Chondrocyte (in vitro differentiated cells): Measurements from ENCODE around the gene PHF5A. TPM values are rescaled to one million over a fixed set of nuclear protein-coding genes. Genes with fewer than 3 reads are reported as not detected.
A peak's percentile ranks its signal among the peaks of the same experiment; 100 is the strongest.

Source experiments
- DNase-seq: peaks from one replicate; pipeline ENCODE4 v3.0.0; 2021; ENCODE audit warnings: mixed read lengths, low spot score
- H3K27ac Mint-ChIP-seq: one replicate; pipeline ENCODE4 v1.8.0; 2021; ENCODE audit warnings: mild to moderate bottlenecking, moderate library complexity, mixed read lengths; ENCODE audit not compliant: unreplicated experiment
- H3K27me3 Mint-ChIP-seq: 2 replicates; pipeline ENCODE4 v1.8.0; 2021; ENCODE audit warnings: low read depth, mixed read lengths
- H3K36me3 Mint-ChIP-seq: 2 replicates; pipeline ENCODE4 v1.8.0; 2021; ENCODE audit warnings: low read depth, mixed read lengths
- H3K4me1 Mint-ChIP-seq: 2 replicates; pipeline ENCODE4 v1.8.0; 2021; ENCODE audit warnings: low read depth, mild to moderate bottlenecking, mixed read lengths
- H3K4me3 Mint-ChIP-seq: one replicate; pipeline ENCODE4 v1.8.0; 2021; ENCODE audit warnings: mild to moderate bottlenecking, moderate library complexity, mixed read lengths; ENCODE audit not compliant: unreplicated experiment
- H3K9me3 Mint-ChIP-seq: 2 replicates; pipeline ENCODE4 v1.8.0; 2021; ENCODE audit warnings: low read depth, mixed read lengths
- CTCF ChIP-seq: fragments of 200-600 bp; sonication (generic); IDR thresholded peaks from 2 replicates; pipeline ENCODE4 v1.5.0; 2021; ENCODE audit warnings: antibody characterized with exemption, mild to moderate bottlenecking, moderate library complexity
- long read RNA-seq: library from polyadenylated mRNA; stranded (forward); transcript quantifications from one replicate; pipeline ENCODE4 v2.0.0, GENCODE V29; 2021
- total RNA-seq: library from RNA; stranded (reverse); gene quantifications from 3 replicates; pipeline ENCODE4 v1.2.1, GENCODE V29; 2021

PHF5A gene
- 22.5 to 32.4 TPM (median 26.8 TPM) in 3 replicates for total RNA-seq
- long read RNA-seq, partial matches to known transcripts: 0 of 6 reads
- long read RNA-seq, other reads (novel, unspliced or antisense): 4 of 6 reads

DNA sequence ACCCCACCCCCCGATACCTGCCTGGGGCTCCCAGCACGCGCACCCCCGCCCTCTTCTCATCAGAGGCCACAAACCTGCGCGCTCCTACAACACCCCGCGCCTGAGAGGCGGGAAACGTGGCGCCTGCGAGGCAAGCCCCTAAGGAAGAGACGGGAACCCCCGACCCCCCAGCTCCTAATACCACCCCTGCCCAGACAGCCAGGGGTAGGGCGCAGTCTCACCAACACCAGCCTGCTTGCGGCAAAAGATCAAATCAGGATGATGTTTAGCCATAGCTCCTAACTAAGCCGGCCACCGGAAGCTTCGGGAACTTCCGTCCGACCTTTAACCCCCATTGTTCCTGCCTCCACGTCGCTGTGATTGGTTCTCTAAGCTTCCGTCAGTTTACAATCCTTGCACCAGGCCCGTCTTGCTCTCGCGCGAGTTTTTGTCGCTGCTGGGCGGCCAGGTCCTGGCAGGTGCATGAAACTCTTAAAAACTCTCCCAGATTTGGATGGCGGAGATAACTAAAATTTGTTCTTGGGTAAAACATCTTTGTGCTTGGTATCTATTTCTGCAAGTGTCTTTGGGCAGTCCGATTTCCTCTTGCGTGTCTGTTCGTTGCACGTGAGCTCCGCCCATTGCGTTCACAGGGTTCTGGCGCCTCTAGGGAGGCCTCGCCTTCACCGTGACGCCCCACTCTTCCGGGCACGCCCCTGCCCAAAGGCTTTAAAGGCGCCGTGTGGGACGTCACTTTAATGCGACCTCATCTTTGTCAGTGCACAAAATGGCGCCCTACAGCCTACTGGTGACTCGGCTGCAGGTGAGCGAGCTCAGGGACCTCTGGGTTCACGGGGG lies at the start of gene PHF5A, which contains the start of gene ACO2:
Gene PHF5A, minus strand, starts transcription at position 312 of the 837 bp plus-strand sequence. Its CDS starts 39 bp downstream, at position 273.
Gene ACO2, plus strand, starts transcription at position 737 of the 837 bp plus-strand sequence. Its CDS starts 30 bp downstream, at position 767.
- Mint-ChIP-seq H3K4me3 (peak within 1 kb of the TSS; percentile 74), H3K27ac (peak within 1 kb of the TSS; percentile 96), H3K4me1 (peaks cover 33% of the 10 kb centered on the region), H3K9me3 (no peaks in the 10 kb centered on the region), H3K27me3 (no peaks in the 10 kb centered on the region), H3K36me3 (peaks cover 12% of the 10 kb centered on the region)
- TF ChIP-seq CTCF: no peak
- peak; percentile 97 for DNase-seq

DNA sequence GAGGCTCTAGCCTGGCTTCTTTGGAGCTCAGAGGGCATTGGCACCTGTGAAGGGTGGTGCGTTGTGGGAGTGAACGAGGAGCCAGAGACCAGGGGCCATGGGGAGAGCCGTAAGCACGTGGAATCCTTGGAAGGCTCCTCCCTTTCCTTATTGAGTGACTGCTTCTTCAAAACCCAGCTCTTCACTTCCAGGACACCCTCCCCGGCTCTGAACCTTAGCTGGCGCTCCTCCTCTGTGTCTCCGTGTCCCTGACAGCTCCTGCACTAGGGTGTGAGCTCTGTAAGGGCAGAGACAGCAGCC lies 49.5 kb upstream of the PHF5A start:
- peak; percentile 49 for TF ChIP-seq CTCF
- Mint-ChIP-seq H3K27me3 (no peaks in the 10 kb centered on the region), H3K9me3 (no peaks in the 10 kb centered on the region), H3K36me3 (peaks cover 5% of the 10 kb centered on the region), H3K4me1 (peaks cover 9% of the 10 kb centered on the region), H3K27ac (no peak overlapping the region), H3K4me3 (no peak overlapping the region)
- no peak for DNase-seq

GRCh38 chr22:41517172-41518047 lies 48.9 kb upstream of the PHF5A start:
- H3K9me3 Mint-ChIP-seq: no peaks in the 10 kb centered on the region
- DNase-seq: no peak
- peaks cover 14% of the 10 kb centered on the region for H3K4me1 Mint-ChIP-seq
- peak; percentile 91 for TF ChIP-seq CTCF
- no peak overlapping the region for H3K4me3 Mint-ChIP-seq
- no peak overlapping the region for H3K27ac Mint-ChIP-seq
- H3K36me3 Mint-ChIP-seq: peaks cover 8% of the 10 kb centered on the region
- H3K27me3 Mint-ChIP-seq: no peaks in the 10 kb centered on the region

DNA sequence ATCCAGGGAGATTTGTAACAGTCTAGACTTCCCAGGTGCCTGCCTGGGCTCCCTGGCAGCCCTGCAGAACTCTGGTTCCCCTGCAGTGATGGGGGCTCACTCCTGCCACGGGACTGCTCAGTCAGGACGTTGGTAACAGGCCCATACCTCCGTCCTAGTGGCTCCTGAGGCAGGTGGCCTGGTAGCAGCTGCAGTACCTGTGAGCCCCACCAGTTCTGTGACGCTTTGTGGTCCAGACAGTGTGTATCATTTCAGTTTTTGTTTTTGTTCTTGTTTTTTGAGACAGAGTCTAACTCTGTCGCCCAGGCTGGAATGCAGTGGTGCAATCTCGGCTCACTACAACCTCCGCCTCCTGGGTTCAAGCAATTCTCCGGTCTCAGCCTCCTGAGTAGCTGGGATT lies 48.0 kb upstream of the PHF5A start:
- TF ChIP-seq CTCF: no peak
- H3K27me3 Mint-ChIP-seq: no peaks in the 10 kb centered on the region
- no peak overlapping the region for H3K27ac Mint-ChIP-seq
- H3K9me3 Mint-ChIP-seq: no peaks in the 10 kb centered on the region
- no peak for DNase-seq
- H3K4me1 Mint-ChIP-seq: peaks cover 24% of the 10 kb centered on the region
- peaks cover 8% of the 10 kb centered on the region for H3K36me3 Mint-ChIP-seq
- H3K4me3 Mint-ChIP-seq: no peak overlapping the region

- no peak for TF ChIP-seq CTCF
- Mint-ChIP-seq H3K27ac (peak overlapping the region; percentile 96), H3K36me3 (peaks cover 8% of the 10 kb centered on the region), H3K4me1 (peaks cover 25% of the 10 kb centered on the region), H3K27me3 (no peaks in the 10 kb centered on the region), H3K4me3 (no peak overlapping the region), H3K9me3 (no peaks in the 10 kb centered on the region)
- no peak for DNase-seq
Measured at GRCh38 chr22:41513391-41513790, 44.9 kb upstream of the PHF5A start.
